Urinary bladder (tissue), 4 donors: Measurements from ENCODE around the gene SCG2. TPM values are rescaled to one million over a fixed set of nuclear protein-coding genes. Genes with fewer than 3 reads are reported as not detected.
A peak's percentile ranks its signal among the peaks of the same experiment; 100 is the strongest.

ENCODE experiments used
- DNase-seq: peaks from one replicate; pipeline ENCODE4 v3.0.0-alpha.2; 2015; ENCODE audit errors: extremely low spot score
- H3K27ac ChIP-seq: one replicate; pipeline ENCODE4 v1.5.1; 2013; ENCODE audit warnings: low read depth, mild to moderate bottlenecking, moderate library complexity
- H3K36me3 ChIP-seq: one replicate; pipeline ENCODE4 v1.6.1; 2013; ENCODE audit warnings: mild to moderate bottlenecking, moderate library complexity; ENCODE audit not compliant: insufficient read depth
- H3K4me1 ChIP-seq: one replicate; pipeline ENCODE4 v1.6.1; 2013; ENCODE audit warnings: mild to moderate bottlenecking, moderate library complexity; ENCODE audit not compliant: insufficient read depth
- H3K4me3 ChIP-seq: one replicate; pipeline ENCODE4 v1.5.1; 2013; ENCODE audit warnings: low read depth, low read length
- WGBS: extraction: QIAGEN DNeasy Blood & Tissue Kit; methylation state at CpG from one replicate; pipeline ENCODE4 v1.1.7; 2013; 5-methylcytosine and 5-hydroxymethylcytosine counted together
- polyA plus RNA-seq: library from polyadenylated mRNA; stranded (reverse); fragments of 200-250 nt; gene quantifications from one replicate; pipeline ENCODE4 v1.2.3, GENCODE V29; 2013
- total RNA-seq: library from RNA; depleted of rRNA; stranded (reverse); fragments of >200 nt; gene quantifications from one replicate; pipeline ENCODE4 v1.2.3, GENCODE V29; 2014
- donor health status: healthy with polysubstance abuse.
- donor health status: healthy.

The SCG2 gene
- total RNA-seq (15.3 TPM), polyA plus RNA-seq (3.5 TPM)

GRCh38 chr2:223601932-223602666 lies at the start of gene SCG2:
Gene SCG2, minus strand, starts transcription at chr2:223602361. Its CDS starts 3,079 bp downstream, at chr2:223599282.
- Histone ChIP-seq H3K27ac (no peak within 1 kb of the TSS), H3K36me3 (no peaks in the 10 kb centered on the region), H3K4me3 (no peak within 1 kb of the TSS), H3K4me1 (no peaks in the 10 kb centered on the region)
- WGBS, result 9% methylated on average over 17 of the region's 17 CpGs
- peak; percentile 66 for DNase-seq

- 73% methylated on average over 8 of the region's 8 CpGs for WGBS
- DNase-seq, result no peak
- no peaks in the 10 kb centered on the region for H3K36me3 ChIP-seq
- no peaks in the 10 kb centered on the region for H3K4me1 ChIP-seq
- no peak overlapping the region for H3K27ac ChIP-seq
- no peak overlapping the region for H3K4me3 ChIP-seq
Measured at GRCh38 chr2:223649554-223650533, 47.7 kb upstream of the SCG2 start.

GRCh38 chr2:223648755-223649154 lies 46.6 kb upstream of the SCG2 start:
- no peak for DNase-seq
- H3K27ac ChIP-seq, result no peak overlapping the region
- H3K4me1 ChIP-seq, result no peaks in the 10 kb centered on the region
- H3K36me3 ChIP-seq, result no peaks in the 10 kb centered on the region
- no peak overlapping the region for H3K4me3 ChIP-seq

GRCh38 chr2:223647258-223647952 lies 45.2 kb upstream of the SCG2 start:
- no peaks in the 10 kb centered on the region for H3K4me1 ChIP-seq
- no peak overlapping the region for H3K27ac ChIP-seq
- DNase-seq, result no peak
- no peak overlapping the region for H3K4me3 ChIP-seq
- H3K36me3 ChIP-seq, result no peaks in the 10 kb centered on the region
- 86% methylated on average over 6 of the region's 6 CpGs for whole genome bisulfite sequencing

GRCh38 chr2:223644136-223644535 lies 42.0 kb upstream of the SCG2 start:
- H3K36me3 ChIP-seq, result no peaks in the 10 kb centered on the region
- no peak overlapping the region for H3K4me3 ChIP-seq
- 65% methylated on average over 3 of the region's 3 CpGs for WGBS
- DNase-seq, result no peak
- H3K4me1 ChIP-seq, result no peaks in the 10 kb centered on the region
- no peak overlapping the region for H3K27ac ChIP-seq

GRCh38 chr2:223643309-223643708 lies 41.1 kb upstream of the SCG2 start:
- WGBS, result 48% methylated on average over 4 of the region's 4 CpGs
- DNase-seq, result no peak
- Histone ChIP-seq H3K4me1 (no peaks in the 10 kb centered on the region), H3K4me3 (no peak overlapping the region), H3K27ac (no peak overlapping the region), H3K36me3 (no peaks in the 10 kb centered on the region)

- H3K4me3 ChIP-seq, result no peak overlapping the region
- DNase-seq, result no peak
- no peak overlapping the region for H3K27ac ChIP-seq
- no peaks in the 10 kb centered on the region for H3K36me3 ChIP-seq
- 69% methylated on average over 1 of the region's 1 CpG for WGBS
- H3K4me1 ChIP-seq, result no peaks in the 10 kb centered on the region
Measured at GRCh38 chr2:223642506-223642905, 40.3 kb upstream of the SCG2 start.

GRCh38 chr2:223641082-223641481 lies 38.9 kb upstream of the SCG2 start:
- Histone ChIP-seq H3K36me3 (no peaks in the 10 kb centered on the region), H3K4me1 (no peaks in the 10 kb centered on the region), H3K27ac (no peak overlapping the region), H3K4me3 (no peak overlapping the region)
- WGBS, result 16% methylated on average over 5 of the region's 5 CpGs
- peak; percentile 40 for DNase-seq

- no peak overlapping the region for H3K27ac ChIP-seq
- no peaks in the 10 kb centered on the region for H3K4me1 ChIP-seq
- WGBS, result 76% methylated on average over 1 of the region's 1 CpG
- no peak for DNase-seq
- no peak overlapping the region for H3K4me3 ChIP-seq
- no peaks in the 10 kb centered on the region for H3K36me3 ChIP-seq
Measured at GRCh38 chr2:223635080-223635479, 32.9 kb upstream of the SCG2 start.

- DNase-seq, result no peak
- no peaks in the 10 kb centered on the region for H3K36me3 ChIP-seq
- H3K4me1 ChIP-seq, result no peaks in the 10 kb centered on the region
- H3K4me3 ChIP-seq, result no peak overlapping the region
- no peak overlapping the region for H3K27ac ChIP-seq
- WGBS, result 94% methylated on average over 3 of the region's 3 CpGs
Measured at GRCh38 chr2:223634238-223634637, 32.1 kb upstream of the SCG2 start.

GRCh38 chr2:223633656-223634055 lies 31.5 kb upstream of the SCG2 start:
- Histone ChIP-seq H3K36me3 (no peaks in the 10 kb centered on the region), H3K4me1 (no peaks in the 10 kb centered on the region), H3K4me3 (no peak overlapping the region), H3K27ac (no peak overlapping the region)
- WGBS, result 86% methylated on average over 6 of the region's 6 CpGs
- DNase-seq, result no peak

- DNase-seq, result no peak
- WGBS, result 83% methylated on average over 2 of the region's 2 CpGs
- Histone ChIP-seq H3K27ac (no peak overlapping the region), H3K4me3 (no peak overlapping the region), H3K36me3 (no peaks in the 10 kb centered on the region), H3K4me1 (no peaks in the 10 kb centered on the region)
Measured at GRCh38 chr2:223632826-223633225, 30.7 kb upstream of the SCG2 start.

GRCh38 chr2:223626716-223627115 lies 24.6 kb upstream of the SCG2 start:
- H3K36me3 ChIP-seq, result no peaks in the 10 kb centered on the region
- DNase-seq, result no peak
- no peaks in the 10 kb centered on the region for H3K4me1 ChIP-seq
- H3K4me3 ChIP-seq, result no peak overlapping the region
- WGBS, result 40% methylated on average over 2 of the region's 2 CpGs
- H3K27ac ChIP-seq, result no peak overlapping the region
